ENCODE results near the gene CYREN.

Gene CYREN

GRCh38 chr7:135199439-135199838 is 28.9 kb upstream of the CYREN start:
- no peaks in the 10 kb centered on the region for H3K27me3 Mint-ChIP-seq (ENCODE audit: low read depth, poor library complexity)
- DNase-seq = no peak
- H3K36me3 Mint-ChIP-seq (ENCODE audit: low read depth) = peaks cover 33% of the 10 kb centered on the region
- H3K4me1 Mint-ChIP-seq = peaks cover 19% of the 10 kb centered on the region
- no peak for TF ChIP-seq CTCF (IDR thresholded peaks at IDR 0.05)
- H3K4me3 Mint-ChIP-seq = no peak overlapping the region
- no peak overlapping the region for H3K27ac Mint-ChIP-seq
- no peaks in the 10 kb centered on the region for H3K9me3 Mint-ChIP-seq

GRCh38 chr7:135197906-135198655 is 27.6 kb upstream of the CYREN start:
- no peak for DNase-seq
- Mint-ChIP-seq H3K36me3 (ENCODE audit: low read depth) (peaks cover 46% of the 10 kb centered on the region), H3K27me3 (ENCODE audit: low read depth, poor library complexity) (no peaks in the 10 kb centered on the region), H3K4me3 (no peak overlapping the region), H3K4me1 (peaks cover 24% of the 10 kb centered on the region), H3K27ac (peak overlapping the region; percentile 15), H3K9me3 (no peaks in the 10 kb centered on the region)
- TF ChIP-seq CTCF (IDR thresholded peaks at IDR 0.05) = no peak

- Mint-ChIP-seq H3K9me3 (no peaks in the 10 kb centered on the region), H3K4me1 (peaks cover 24% of the 10 kb centered on the region), H3K27me3 (ENCODE audit: low read depth, poor library complexity) (no peaks in the 10 kb centered on the region), H3K27ac (no peak overlapping the region), H3K36me3 (ENCODE audit: low read depth) (peaks cover 50% of the 10 kb centered on the region), H3K4me3 (no peak overlapping the region)
- TF ChIP-seq CTCF (IDR thresholded peaks at IDR 0.05) = no peak
- DNase-seq = no peak
Observed at GRCh38 chr7:135197343-135197742, 26.8 kb upstream of the CYREN start.

- Mint-ChIP-seq H3K27me3 (ENCODE audit: low read depth, poor library complexity) (no peaks in the 10 kb centered on the region), H3K27ac (no peak overlapping the region), H3K9me3 (no peaks in the 10 kb centered on the region)
Observed at GRCh38 chr7:135195968-135196629, 25.6 kb upstream of the CYREN start.

GRCh38 chr7:135195156-135195555 is 24.6 kb upstream of the CYREN start:
- H3K27me3 Mint-ChIP-seq (ENCODE audit: low read depth, poor library complexity) = no peaks in the 10 kb centered on the region
- H3K4me3 Mint-ChIP-seq = no peak overlapping the region
- H3K27ac Mint-ChIP-seq = no peak overlapping the region
- H3K4me1 Mint-ChIP-seq = peaks cover 14% of the 10 kb centered on the region
- DNase-seq = no peak
- peaks cover 60% of the 10 kb centered on the region for H3K36me3 Mint-ChIP-seq (ENCODE audit: low read depth)
- no peak for TF ChIP-seq CTCF (IDR thresholded peaks at IDR 0.05)
- no peaks in the 10 kb centered on the region for H3K9me3 Mint-ChIP-seq

More at GRCh38 chr7:135195968-135196629, 25.6 kb upstream of the CYREN start:
- no peak for DNase-seq
- Mint-ChIP-seq H3K4me1 (peaks cover 22% of the 10 kb centered on the region), H3K36me3 (ENCODE audit: low read depth) (peaks cover 53% of the 10 kb centered on the region), H3K4me3 (no peak overlapping the region)
- no peak for TF ChIP-seq CTCF (IDR thresholded peaks at IDR 0.05)

Data from nephron progenitor cell (in vitro differentiated cells).